Cardiac fibroblast (primary cell): Measurements from ENCODE around the gene XPNPEP2.

Source experiments
- DNase-seq, 2 donors: peaks; one replicate each; pipeline versions ENCODE4 v3.0.0 to v3.0.0-alpha.2; 2010; ENCODE audit warnings: low read depth in 2 of 2
- H3K4me3 ChIP-seq, 2 donors: replicated peaks in 1 of 2; 1 replicate in 1 of 2; 2 replicates in 1 of 2; pipeline ENCODE4 v1.5.1; 2011; ENCODE audit warnings: low read depth in 2 of 2, low read length in 2 of 2, mild to moderate bottlenecking in 2 of 2, moderate library complexity in 1 of 2
- CTCF ChIP-seq: IDR thresholded peaks from one replicate; pipeline ENCODE4 v1.5.1; 2011; ENCODE audit warnings: low read depth, mild to moderate bottlenecking, low read length, inconsistent platforms

Gene XPNPEP2

GRCh38 chrX:129705377-129705925, 33.3 kb upstream of the XPNPEP2 start:
- TF ChIP-seq CTCF: no peak
- DNase-seq: no peak
- no peak overlapping the region for H3K4me3 ChIP-seq

- no peak for DNase-seq
- H3K4me3 ChIP-seq: no peak overlapping the region
- no peak for TF ChIP-seq CTCF
Measured at GRCh38 chrX:129705988-129706387, 32.8 kb upstream of the XPNPEP2 start.

GRCh38 chrX:129706400-129707072, 32.2 kb upstream of the XPNPEP2 start:
- no peak overlapping the region for H3K4me3 ChIP-seq
- DNase-seq: peak in 1 of 2 donors; percentile 42
- no peak for TF ChIP-seq CTCF

- no peak overlapping the region for H3K4me3 ChIP-seq
- no peak for DNase-seq
- no peak for TF ChIP-seq CTCF
Measured at GRCh38 chrX:129714581-129714980, 24.2 kb upstream of the XPNPEP2 start.

- no peak overlapping the region for H3K4me3 ChIP-seq
- DNase-seq: no peak
- no peak for TF ChIP-seq CTCF
Measured at GRCh38 chrX:129716507-129716906, 22.3 kb upstream of the XPNPEP2 start.

GRCh38 chrX:129717892-129718291, 20.9 kb upstream of the XPNPEP2 start:
- peak; percentile 66 to 78 for DNase-seq
- H3K4me3 ChIP-seq: no peak overlapping the region
- no peak for TF ChIP-seq CTCF
